GM18499 (cell line): Measurements from ENCODE around the gene ZGRF1.
A peak's percentile ranks its signal among the peaks of the same experiment; 100 is the strongest.
"Not testable (repeated sequence)": the region's sequence is repeated elsewhere in the genome, so short reads cannot be mapped to it uniquely, and the experiment has no call there.

Experiments used
- ATAC-seq: cut with Tn5 transposase; IDR thresholded peaks from one replicate; pipeline ENCODE4 v1.9.1; 2021; ENCODE audit warnings: moderate number of reproducible peaks; ENCODE audit not compliant: insufficient read depth, unreplicated experiment

ZGRF1 gene

GRCh38 chr4:112644595-112645535 is 8.2 kb upstream of the ZGRF1 start:
- ATAC-seq: not testable (repeated sequence)

- no peak for ATAC-seq
Observed at GRCh38 chr4:112642526-112642925, 5.8 kb upstream of the ZGRF1 start.

GRCh38 chr4:112637552-112637866 is 800 bp upstream of the ZGRF1 start:
- peak; percentile 2 for ATAC-seq

GRCh38 chr4:112633477-112634235 is 3.1 kb downstream of the ZGRF1 start:
- ATAC-seq: no peak

GRCh38 chr4:112626228-112626627 is 10.5 kb downstream of the ZGRF1 start:
- no peak for ATAC-seq

GRCh38 chr4:112616984-112617383 is 19.7 kb downstream of the ZGRF1 start:
- no peak for ATAC-seq

GRCh38 chr4:112612814-112613213 is 23.9 kb downstream of the ZGRF1 start:
- ATAC-seq: not testable (repeated sequence)

- ATAC-seq: no peak
Observed at GRCh38 chr4:112604589-112604988, 32.1 kb downstream of the ZGRF1 start.

GRCh38 chr4:112594993-112595392 is 41.7 kb downstream of the ZGRF1 start:
- no peak for ATAC-seq

- no peak for ATAC-seq
Observed at GRCh38 chr4:112593438-112594133, 43.1 kb downstream of the ZGRF1 start.

GRCh38 chr4:112592717-112593116 is 44.0 kb downstream of the ZGRF1 start:
- ATAC-seq: no peak

- ATAC-seq: no peak
Observed at GRCh38 chr4:112591593-112591992, 45.1 kb downstream of the ZGRF1 start.

- no peak for ATAC-seq
Observed at GRCh38 chr4:112589206-112589605, 47.5 kb downstream of the ZGRF1 start.

- no peak for ATAC-seq
Observed at GRCh38 chr4:112585977-112586736, 50.6 kb downstream of the ZGRF1 start.

GRCh38 chr4:112567536-112567935 is 69.2 kb downstream of the ZGRF1 start:
- ATAC-seq: no peak

- no peak for ATAC-seq
Observed at GRCh38 chr4:112564706-112565270, 71.9 kb downstream of the ZGRF1 start.

- ATAC-seq: no peak
Observed at GRCh38 chr4:112563431-112564200, 73.1 kb downstream of the ZGRF1 start.

- no peak for ATAC-seq
Observed at GRCh38 chr4:112562254-112562879, 74.3 kb downstream of the ZGRF1 start.

- ATAC-seq: peak; percentile 71
Observed at GRCh38 chr4:112560084-112560483, 76.6 kb downstream of the ZGRF1 start.
